GM23338 (cell line): ENCODE data around the gene HSPG2. TPM values are rescaled to one million over a fixed set of nuclear protein-coding genes. Genes with fewer than 3 reads are reported as not detected.

ENCODE experiments used
- ATAC-seq: fragments of 200-7000 bp; cut with Tn5 transposase; 3 replicates; pipeline ENCODE4 v1.9.1; 2020
- DNase-seq: peaks from one replicate; pipeline ENCODE4 v3.0.0-alpha.2; 2015; ENCODE audit warnings: low spot score
- H2AFZ ChIP-seq: fragments of 200-600 bp; sonication (generic); 2 replicates; pipeline ENCODE4 v1.8.0; 2016; ENCODE audit warnings: antibody characterized with exemption, mild to moderate bottlenecking, moderate library complexity
- H3F3A ChIP-seq: fragments of 200-600 bp; sonication (generic); replicated peaks from 2 replicates; pipeline ENCODE4 v1.8.0; 2017; ENCODE audit warnings: antibody characterized with exemption, mixed run types, low read depth
- H3K27ac ChIP-seq: fragments of 200-600 bp; sonication (generic); 2 replicates; pipeline ENCODE4 v1.6.1; 2016; ENCODE audit warnings: low read depth
- H3K27me3 ChIP-seq: fragments of 200-600 bp; sonication (generic); 2 replicates; pipeline ENCODE4 v1.8.0; 2016; ENCODE audit warnings: mild to moderate bottlenecking, mixed run types, moderate library complexity; ENCODE audit not compliant: insufficient read depth
- H3K36me3 ChIP-seq: fragments of 200-600 bp; sonication (generic); 2 replicates; pipeline ENCODE4 v1.8.0; 2016; ENCODE audit warnings: mild to moderate bottlenecking; ENCODE audit not compliant: insufficient read depth
- H3K4me1 ChIP-seq: fragments of 200-600 bp; sonication (generic); 2 replicates; pipeline ENCODE4 v1.8.0; 2016; ENCODE audit warnings: mild to moderate bottlenecking, moderate library complexity; ENCODE audit not compliant: insufficient read depth
- H3K4me2 ChIP-seq: fragments of 200-600 bp; sonication (generic); 2 replicates; pipeline ENCODE4 v1.7.1; 2017; ENCODE audit warnings: mixed run types
- H3K4me3 ChIP-seq: fragments of 200-600 bp; sonication (generic); 2 replicates; pipeline ENCODE4 v1.6.1; 2016; ENCODE audit warnings: mixed run types
- H3K79me2 ChIP-seq: fragments of 200-600 bp; sonication (generic); replicated peaks from 2 replicates; pipeline ENCODE4 v1.8.0; 2017; ENCODE audit warnings: mild to moderate bottlenecking; ENCODE audit not compliant: insufficient read depth
- H3K9me2 ChIP-seq: fragments of 200-600 bp; sonication (generic); 2 replicates; pipeline ENCODE4 v1.8.0; 2017; ENCODE audit not compliant: insufficient read depth
- H4K20me1 ChIP-seq: fragments of 200-600 bp; sonication (generic); replicated peaks from 2 replicates; pipeline ENCODE4 v1.8.0; 2017; ENCODE audit warnings: mild to moderate bottlenecking; ENCODE audit not compliant: insufficient read depth
- H3K27ac Mint-ChIP-seq: 2 replicates; pipeline ENCODE4 v1.8.0; 2020; ENCODE audit warnings: inconsistent platforms, mild to moderate bottlenecking, moderate library complexity, mixed read lengths
- H3K27me3 Mint-ChIP-seq: 3 replicates; pipeline ENCODE4 v1.8.0; 2022; ENCODE audit warnings: low read depth, mild to moderate bottlenecking, moderate library complexity, mixed read lengths, inconsistent platforms; ENCODE audit not compliant: insufficient read depth, poor library complexity
- H3K36me3 Mint-ChIP-seq: 3 replicates; pipeline ENCODE4 v1.8.0; 2021; ENCODE audit warnings: low read depth, mild to moderate bottlenecking, inconsistent platforms, moderate library complexity, mixed read lengths
- H3K4me1 Mint-ChIP-seq: 3 replicates; pipeline ENCODE4 v1.8.0; 2020; ENCODE audit warnings: mild to moderate bottlenecking, inconsistent platforms, mixed read lengths
- H3K4me3 Mint-ChIP-seq: 3 replicates; pipeline ENCODE4 v1.8.0; 2021; ENCODE audit warnings: moderate library complexity, mild to moderate bottlenecking, inconsistent platforms, mixed read lengths
- H3K9me3 Mint-ChIP-seq: 3 replicates; pipeline ENCODE4 v1.8.0; 2020; ENCODE audit warnings: moderate library complexity, mild to moderate bottlenecking, inconsistent platforms, mixed read lengths
- CREB1 ChIP-seq: fragments of 250-450 bp; sonication (Bioruptor Pico); IDR thresholded peaks from 2 replicates; pipeline ENCODE4 v1.5.0; 2020; ENCODE audit warnings: low read depth, mild to moderate bottlenecking, moderate library complexity
- EZH2 ChIP-seq: fragments of 200-600 bp; sonication (generic); IDR thresholded peaks from one replicate; pipeline ENCODE4 v1.8.0; 2017; ENCODE audit warnings: antibody characterized with exemption, mild to moderate bottlenecking, low read depth; ENCODE audit not compliant: unreplicated experiment
- EZH2phosphoT487 ChIP-seq: fragments of 200-600 bp; sonication (generic); IDR thresholded peaks from one replicate; pipeline ENCODE4 v1.8.1; 2018; ENCODE audit warnings: antibody characterized with exemption; ENCODE audit not compliant: unreplicated experiment
- JUNB ChIP-seq: IDR thresholded peaks from one replicate; pipeline ENCODE4 v1.6.1; 2016; ENCODE audit warnings: antibody characterized with exemption; ENCODE audit not compliant: unreplicated experiment
- NANOG ChIP-seq: IDR thresholded peaks from 2 replicates; pipeline ENCODE4 v1.6.1; 2016; ENCODE audit warnings: antibody characterized with exemption, borderline replicate concordance
- POLR2AphosphoS5 ChIP-seq: IDR thresholded peaks from 2 replicates; pipeline ENCODE4 v1.6.1; 2016; ENCODE audit warnings: antibody characterized with exemption, low read depth
- STAT1 ChIP-seq: IDR thresholded peaks from one replicate; pipeline ENCODE4 v1.6.1; 2016; ENCODE audit warnings: antibody characterized with exemption; ENCODE audit not compliant: unreplicated experiment
- ZNF114 ChIP-seq: fragments of 250-450 bp; sonication (Bioruptor Pico); IDR thresholded peaks from 2 replicates; pipeline ENCODE4 v1.5.0; 2020; ENCODE audit warnings: mild to moderate bottlenecking, moderate library complexity
- ZNF331 ChIP-seq: fragments of 250-450 bp; sonication (Bioruptor Pico); IDR thresholded peaks from 2 replicates; pipeline ENCODE4 v1.5.0; 2020; ENCODE audit warnings: low read depth, mild to moderate bottlenecking, moderate library complexity
- polyA plus RNA-seq: library from polyadenylated mRNA; unstranded; fragments of >200 nt; fragmentation: Nextera tagmentation; extraction: Ambion mirVana; gene quantifications from 2 replicates; pipeline ENCODE4 v1.2.1, GENCODE V29; 2016
- total RNA-seq: library from RNA; depleted of rRNA; stranded (reverse); fragments of >200 nt; shearing (Covaris generic); gene quantifications from 2 replicates; pipeline ENCODE4 v1.2.3, GENCODE V29; 2014
- TF ChIP-seq, protein P1 (sequence below): fragments of 250-450 bp; sonication (Bioruptor Pico); IDR thresholded peaks from 2 replicates; pipeline ENCODE4 v1.5.0; 2020; ENCODE audit warnings: mild to moderate bottlenecking, moderate library complexity
- TF ChIP-seq, protein P2 (sequence below): IDR thresholded peaks from 2 replicates; pipeline ENCODE4 v1.6.1; 2016; ENCODE audit warnings: antibody characterized with exemption
- TF ChIP-seq, protein P3 (sequence below), 2 experiments: fragments of 200-600 bp in 1 of 2; sonication (generic) in 1 of 2; conservative IDR thresholded peaks; 2 replicates each; pipeline versions ENCODE4 v1.5.1 to v1.6.1; 2016 to 2017; ENCODE audit warnings: antibody characterized with exemption in 2 of 2, low read depth in 2 of 2, mild to moderate bottlenecking in 2 of 2, moderate library complexity in 1 of 2
- TF ChIP-seq, protein P4 (sequence below): IDR thresholded peaks from one replicate; pipeline ENCODE4 v1.6.1; 2018; ENCODE audit warnings: antibody characterized with exemption; ENCODE audit not compliant: unreplicated experiment

HSPG2 gene
- total and polyA plus RNA-seq, 2 experiments from 2014 or later: 14.9 to 70.8 TPM

DNA sequence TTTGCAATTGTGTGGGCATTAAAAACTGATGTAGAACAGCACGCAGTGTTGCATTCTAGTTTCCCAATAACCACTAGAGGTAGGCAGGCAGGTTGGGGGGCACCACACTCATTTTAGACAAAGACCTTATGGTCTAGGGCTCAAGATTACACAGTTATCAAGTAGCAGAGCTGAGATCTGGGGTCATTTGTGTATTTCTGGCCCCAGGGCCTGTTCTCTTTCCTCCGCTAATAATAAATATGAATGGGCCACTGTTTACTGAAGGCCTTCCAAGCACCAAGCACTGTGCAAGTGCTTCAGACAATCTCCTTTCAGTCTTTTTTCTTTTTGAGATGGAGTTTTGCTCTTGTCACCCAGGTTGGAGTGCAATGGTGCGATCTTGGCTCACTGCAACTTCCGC, 101.1 kb downstream of the HSPG2 start:
- Mint-ChIP-seq H3K4me1 (no peaks in the 10 kb centered on the region; the same call in 2 of the 3 replicates), H3K4me3 (no peak overlapping the region), H3K9me3 (peaks cover 15% of the 10 kb centered on the region), H3K27me3 (peaks cover 2% of the 10 kb centered on the region), H3K27ac (no peak overlapping the region), H3K36me3 (peaks cover 62% of the 10 kb centered on the region)
- Histone ChIP-seq H3K4me2 (no peak overlapping the region), H4K20me1 (no peaks in the 10 kb centered on the region), H3K27me3 (no peaks in the 10 kb centered on the region), H2AFZ (no peak overlapping the region), H3K9me2 (no peaks in the 10 kb centered on the region), H3F3A (no peaks in the 10 kb centered on the region), H3K27ac (no peak overlapping the region), H3K79me2 (no peaks in the 10 kb centered on the region), H3K36me3 (peaks cover 6% of the 10 kb centered on the region), H3K4me3 (no peak overlapping the region), H3K4me1 (no peaks in the 10 kb centered on the region)
- TF ChIP-seq NANOG: no peak
- TF ChIP-seq, protein P1, sequence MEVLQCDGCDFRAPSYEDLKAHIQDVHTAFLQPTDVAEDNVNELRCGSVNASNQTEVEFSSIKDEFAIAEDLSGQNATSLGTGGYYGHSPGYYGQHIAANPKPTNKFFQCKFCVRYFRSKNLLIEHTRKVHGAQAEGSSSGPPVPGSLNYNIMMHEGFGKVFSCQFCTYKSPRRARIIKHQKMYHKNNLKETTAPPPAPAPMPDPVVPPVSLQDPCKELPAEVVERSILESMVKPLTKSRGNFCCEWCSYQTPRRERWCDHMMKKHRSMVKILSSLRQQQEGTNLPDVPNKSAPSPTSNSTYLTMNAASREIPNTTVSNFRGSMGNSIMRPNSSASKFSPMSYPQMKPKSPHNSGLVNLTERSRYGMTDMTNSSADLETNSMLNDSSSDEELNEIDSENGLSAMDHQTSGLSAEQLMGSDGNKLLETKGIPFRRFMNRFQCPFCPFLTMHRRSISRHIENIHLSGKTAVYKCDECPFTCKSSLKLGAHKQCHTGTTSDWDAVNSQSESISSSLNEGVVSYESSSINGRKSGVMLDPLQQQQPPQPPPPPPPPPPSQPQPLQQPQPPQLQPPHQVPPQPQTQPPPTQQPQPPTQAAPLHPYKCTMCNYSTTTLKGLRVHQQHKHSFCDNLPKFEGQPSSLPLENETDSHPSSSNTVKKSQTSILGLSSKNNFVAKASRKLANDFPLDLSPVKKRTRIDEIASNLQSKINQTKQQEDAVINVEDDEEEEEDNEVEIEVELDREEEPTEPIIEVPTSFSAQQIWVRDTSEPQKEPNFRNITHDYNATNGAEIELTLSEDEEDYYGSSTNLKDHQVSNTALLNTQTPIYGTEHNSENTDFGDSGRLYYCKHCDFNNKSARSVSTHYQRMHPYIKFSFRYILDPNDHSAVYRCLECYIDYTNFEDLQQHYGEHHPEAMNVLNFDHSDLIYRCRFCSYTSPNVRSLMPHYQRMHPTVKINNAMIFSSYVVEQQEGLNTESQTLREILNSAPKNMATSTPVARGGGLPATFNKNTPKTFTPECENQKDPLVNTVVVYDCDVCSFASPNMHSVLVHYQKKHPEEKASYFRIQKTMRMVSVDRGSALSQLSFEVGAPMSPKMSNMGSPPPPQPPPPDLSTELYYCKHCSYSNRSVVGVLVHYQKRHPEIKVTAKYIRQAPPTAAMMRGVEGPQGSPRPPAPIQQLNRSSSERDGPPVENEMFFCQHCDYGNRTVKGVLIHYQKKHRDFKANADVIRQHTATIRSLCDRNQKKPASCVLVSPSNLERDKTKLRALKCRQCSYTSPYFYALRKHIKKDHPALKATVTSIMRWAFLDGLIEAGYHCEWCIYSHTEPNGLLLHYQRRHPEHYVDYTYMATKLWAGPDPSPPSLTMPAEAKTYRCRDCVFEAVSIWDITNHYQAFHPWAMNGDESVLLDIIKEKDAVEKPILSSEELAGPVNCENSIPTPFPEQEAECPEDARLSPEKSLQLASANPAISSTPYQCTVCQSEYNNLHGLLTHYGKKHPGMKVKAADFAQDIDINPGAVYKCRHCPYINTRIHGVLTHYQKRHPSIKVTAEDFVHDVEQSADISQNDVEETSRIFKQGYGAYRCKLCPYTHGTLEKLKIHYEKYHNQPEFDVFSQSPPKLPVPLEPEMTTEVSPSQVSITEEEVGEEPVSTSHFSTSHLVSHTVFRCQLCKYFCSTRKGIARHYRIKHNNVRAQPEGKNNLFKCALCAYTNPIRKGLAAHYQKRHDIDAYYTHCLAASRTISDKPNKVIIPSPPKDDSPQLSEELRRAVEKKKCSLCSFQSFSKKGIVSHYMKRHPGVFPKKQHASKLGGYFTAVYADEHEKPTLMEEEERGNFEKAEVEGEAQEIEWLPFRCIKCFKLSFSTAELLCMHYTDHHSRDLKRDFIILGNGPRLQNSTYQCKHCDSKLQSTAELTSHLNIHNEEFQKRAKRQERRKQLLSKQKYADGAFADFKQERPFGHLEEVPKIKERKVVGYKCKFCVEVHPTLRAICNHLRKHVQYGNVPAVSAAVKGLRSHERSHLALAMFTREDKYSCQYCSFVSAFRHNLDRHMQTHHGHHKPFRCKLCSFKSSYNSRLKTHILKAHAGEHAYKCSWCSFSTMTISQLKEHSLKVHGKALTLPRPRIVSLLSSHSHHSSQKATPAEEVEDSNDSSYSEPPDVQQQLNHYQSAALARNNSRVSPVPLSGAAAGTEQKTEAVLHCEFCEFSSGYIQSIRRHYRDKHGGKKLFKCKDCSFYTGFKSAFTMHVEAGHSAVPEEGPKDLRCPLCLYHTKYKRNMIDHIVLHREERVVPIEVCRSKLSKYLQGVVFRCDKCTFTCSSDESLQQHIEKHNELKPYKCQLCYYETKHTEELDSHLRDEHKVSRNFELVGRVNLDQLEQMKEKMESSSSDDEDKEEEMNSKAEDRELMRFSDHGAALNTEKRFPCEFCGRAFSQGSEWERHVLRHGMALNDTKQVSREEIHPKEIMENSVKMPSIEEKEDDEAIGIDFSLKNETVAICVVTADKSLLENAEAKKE (CRISPR knock-in tag): no peak
- TF ChIP-seq ZNF114 (CRISPR knock-in tag): no peak
- TF ChIP-seq, protein P2, sequence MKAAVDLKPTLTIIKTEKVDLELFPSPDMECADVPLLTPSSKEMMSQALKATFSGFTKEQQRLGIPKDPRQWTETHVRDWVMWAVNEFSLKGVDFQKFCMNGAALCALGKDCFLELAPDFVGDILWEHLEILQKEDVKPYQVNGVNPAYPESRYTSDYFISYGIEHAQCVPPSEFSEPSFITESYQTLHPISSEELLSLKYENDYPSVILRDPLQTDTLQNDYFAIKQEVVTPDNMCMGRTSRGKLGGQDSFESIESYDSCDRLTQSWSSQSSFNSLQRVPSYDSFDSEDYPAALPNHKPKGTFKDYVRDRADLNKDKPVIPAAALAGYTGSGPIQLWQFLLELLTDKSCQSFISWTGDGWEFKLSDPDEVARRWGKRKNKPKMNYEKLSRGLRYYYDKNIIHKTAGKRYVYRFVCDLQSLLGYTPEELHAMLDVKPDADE: no peak
- no peak for TF ChIP-seq JUNB
- TF ChIP-seq POLR2AphosphoS5: no peak
- TF ChIP-seq, protein P3, sequence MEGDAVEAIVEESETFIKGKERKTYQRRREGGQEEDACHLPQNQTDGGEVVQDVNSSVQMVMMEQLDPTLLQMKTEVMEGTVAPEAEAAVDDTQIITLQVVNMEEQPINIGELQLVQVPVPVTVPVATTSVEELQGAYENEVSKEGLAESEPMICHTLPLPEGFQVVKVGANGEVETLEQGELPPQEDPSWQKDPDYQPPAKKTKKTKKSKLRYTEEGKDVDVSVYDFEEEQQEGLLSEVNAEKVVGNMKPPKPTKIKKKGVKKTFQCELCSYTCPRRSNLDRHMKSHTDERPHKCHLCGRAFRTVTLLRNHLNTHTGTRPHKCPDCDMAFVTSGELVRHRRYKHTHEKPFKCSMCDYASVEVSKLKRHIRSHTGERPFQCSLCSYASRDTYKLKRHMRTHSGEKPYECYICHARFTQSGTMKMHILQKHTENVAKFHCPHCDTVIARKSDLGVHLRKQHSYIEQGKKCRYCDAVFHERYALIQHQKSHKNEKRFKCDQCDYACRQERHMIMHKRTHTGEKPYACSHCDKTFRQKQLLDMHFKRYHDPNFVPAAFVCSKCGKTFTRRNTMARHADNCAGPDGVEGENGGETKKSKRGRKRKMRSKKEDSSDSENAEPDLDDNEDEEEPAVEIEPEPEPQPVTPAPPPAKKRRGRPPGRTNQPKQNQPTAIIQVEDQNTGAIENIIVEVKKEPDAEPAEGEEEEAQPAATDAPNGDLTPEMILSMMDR (conservative IDR thresholded peaks at IDR 0.05; ENCODE audit: low read depth in 2 of 2): no peak
- TF ChIP-seq STAT1: no peak
- no peak for TF ChIP-seq CREB1 (CRISPR knock-in tag)
- no peak for TF ChIP-seq ZNF331 (CRISPR knock-in tag)
- TF ChIP-seq EZH2: no peak
- TF ChIP-seq, protein P4, sequence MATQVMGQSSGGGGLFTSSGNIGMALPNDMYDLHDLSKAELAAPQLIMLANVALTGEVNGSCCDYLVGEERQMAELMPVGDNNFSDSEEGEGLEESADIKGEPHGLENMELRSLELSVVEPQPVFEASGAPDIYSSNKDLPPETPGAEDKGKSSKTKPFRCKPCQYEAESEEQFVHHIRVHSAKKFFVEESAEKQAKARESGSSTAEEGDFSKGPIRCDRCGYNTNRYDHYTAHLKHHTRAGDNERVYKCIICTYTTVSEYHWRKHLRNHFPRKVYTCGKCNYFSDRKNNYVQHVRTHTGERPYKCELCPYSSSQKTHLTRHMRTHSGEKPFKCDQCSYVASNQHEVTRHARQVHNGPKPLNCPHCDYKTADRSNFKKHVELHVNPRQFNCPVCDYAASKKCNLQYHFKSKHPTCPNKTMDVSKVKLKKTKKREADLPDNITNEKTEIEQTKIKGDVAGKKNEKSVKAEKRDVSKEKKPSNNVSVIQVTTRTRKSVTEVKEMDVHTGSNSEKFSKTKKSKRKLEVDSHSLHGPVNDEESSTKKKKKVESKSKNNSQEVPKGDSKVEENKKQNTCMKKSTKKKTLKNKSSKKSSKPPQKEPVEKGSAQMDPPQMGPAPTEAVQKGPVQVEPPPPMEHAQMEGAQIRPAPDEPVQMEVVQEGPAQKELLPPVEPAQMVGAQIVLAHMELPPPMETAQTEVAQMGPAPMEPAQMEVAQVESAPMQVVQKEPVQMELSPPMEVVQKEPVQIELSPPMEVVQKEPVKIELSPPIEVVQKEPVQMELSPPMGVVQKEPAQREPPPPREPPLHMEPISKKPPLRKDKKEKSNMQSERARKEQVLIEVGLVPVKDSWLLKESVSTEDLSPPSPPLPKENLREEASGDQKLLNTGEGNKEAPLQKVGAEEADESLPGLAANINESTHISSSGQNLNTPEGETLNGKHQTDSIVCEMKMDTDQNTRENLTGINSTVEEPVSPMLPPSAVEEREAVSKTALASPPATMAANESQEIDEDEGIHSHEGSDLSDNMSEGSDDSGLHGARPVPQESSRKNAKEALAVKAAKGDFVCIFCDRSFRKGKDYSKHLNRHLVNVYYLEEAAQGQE: no peak
- TF ChIP-seq EZH2phosphoT487: no peak
- ATAC-seq (no peak), DNase-seq (no peak)
